Urinary bladder (tissue), 4 donors: Measurements from ENCODE around the gene C7orf33. TPM values are rescaled to one million over a fixed set of nuclear protein-coding genes. Genes with fewer than 3 reads are reported as not detected.

Source experiments
- DNase-seq: peaks from one replicate; pipeline ENCODE4 v3.0.0-alpha.2; 2015; ENCODE audit errors: extremely low spot score
- H3K27ac ChIP-seq: one replicate; pipeline ENCODE4 v1.5.1; 2013; ENCODE audit warnings: low read depth, mild to moderate bottlenecking, moderate library complexity
- H3K36me3 ChIP-seq: one replicate; pipeline ENCODE4 v1.6.1; 2013; ENCODE audit warnings: mild to moderate bottlenecking, moderate library complexity; ENCODE audit not compliant: insufficient read depth
- H3K4me1 ChIP-seq: one replicate; pipeline ENCODE4 v1.6.1; 2013; ENCODE audit warnings: mild to moderate bottlenecking, moderate library complexity; ENCODE audit not compliant: insufficient read depth
- H3K4me3 ChIP-seq: one replicate; pipeline ENCODE4 v1.5.1; 2013; ENCODE audit warnings: low read depth, low read length
- WGBS: extraction: QIAGEN DNeasy Blood & Tissue Kit; methylation state at CpG from one replicate; pipeline ENCODE4 v1.1.7; 2013; 5-methylcytosine and 5-hydroxymethylcytosine counted together
- polyA plus RNA-seq: library from polyadenylated mRNA; stranded (reverse); fragments of 200-250 nt; gene quantifications from one replicate; pipeline ENCODE4 v1.2.3, GENCODE V29; 2013
- total RNA-seq: library from RNA; depleted of rRNA; stranded (reverse); fragments of >200 nt; gene quantifications from one replicate; pipeline ENCODE4 v1.2.3, GENCODE V29; 2014
- donor health status: healthy with polysubstance abuse.
- donor health status: healthy.

C7orf33 gene
- total and polyA plus RNA-seq, 2 donors = not detected

DNA sequence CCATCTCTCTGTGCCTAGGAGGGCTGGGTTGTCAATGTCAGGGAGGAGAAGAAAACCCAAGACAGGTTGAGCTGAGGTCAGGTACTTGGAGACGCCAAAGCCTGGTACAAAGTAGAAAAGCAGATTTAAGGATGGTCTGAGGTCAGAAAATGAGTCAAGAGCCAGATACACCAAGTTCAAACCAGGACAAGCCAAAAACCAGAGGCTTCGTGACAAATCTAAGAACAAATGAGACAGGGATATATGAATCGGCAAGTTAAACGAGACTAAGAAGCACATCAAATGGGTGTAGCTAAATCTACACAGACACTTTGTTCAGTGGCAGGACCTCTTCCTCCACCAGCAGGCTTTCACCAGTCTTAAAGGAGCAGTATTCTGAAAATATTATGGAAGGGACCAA, 34.2 kb downstream of the C7orf33 start:
- DNase-seq = no peak
- no peaks in the 10 kb centered on the region for H3K4me1 ChIP-seq
- H3K4me3 ChIP-seq = no peak overlapping the region
- WGBS = 54% methylated on average over 4 of the region's 4 CpGs
- H3K27ac ChIP-seq = no peak overlapping the region
- no peaks in the 10 kb centered on the region for H3K36me3 ChIP-seq

DNA sequence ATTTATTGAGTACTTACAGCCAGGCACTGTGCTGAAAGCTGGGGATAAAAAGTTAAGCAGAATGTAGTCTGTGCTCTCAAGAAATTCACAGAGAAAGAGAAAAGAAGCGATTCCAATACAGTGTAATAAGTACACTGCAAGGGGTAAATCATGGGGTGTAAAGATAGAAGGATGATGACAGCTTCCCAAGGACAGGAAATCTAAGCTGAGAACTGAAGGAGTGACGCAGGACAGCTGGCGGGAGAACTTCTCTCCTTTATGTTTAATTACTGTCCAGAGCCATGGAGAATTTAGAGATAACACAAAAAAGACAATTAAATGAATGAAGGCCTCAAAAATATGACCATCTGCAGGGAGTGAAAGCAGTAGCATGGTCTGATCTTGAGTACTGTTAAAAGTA, 34.8 kb downstream of the C7orf33 start:
- Histone ChIP-seq H3K4me1 (no peaks in the 10 kb centered on the region), H3K4me3 (no peak overlapping the region), H3K36me3 (no peaks in the 10 kb centered on the region), H3K27ac (no peak overlapping the region)
- no peak for DNase-seq
- 66% methylated on average over 3 of the region's 3 CpGs for WGBS

DNA sequence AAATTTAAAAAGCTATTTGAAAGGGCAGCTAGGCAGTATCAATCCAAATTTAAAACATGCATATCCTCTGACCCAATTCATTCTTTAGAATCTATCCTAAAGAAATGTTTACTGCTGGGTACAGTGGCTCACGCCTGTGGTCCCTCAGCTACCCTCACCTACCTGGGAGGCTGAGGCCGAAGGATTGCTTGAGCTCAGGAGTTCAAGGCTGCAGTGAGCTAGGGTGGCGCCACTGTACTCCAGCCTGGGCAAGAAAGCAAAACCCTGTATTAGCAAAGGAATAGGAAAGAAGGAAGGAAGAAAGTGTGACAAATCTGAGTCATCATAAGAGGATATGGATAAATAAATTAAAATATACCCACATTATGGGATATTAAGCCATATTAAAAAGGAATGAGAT, 36.3 kb downstream of the C7orf33 start:
- Histone ChIP-seq H3K36me3 (no peaks in the 10 kb centered on the region), H3K4me3 (no peak overlapping the region), H3K27ac (no peak overlapping the region), H3K4me1 (no peaks in the 10 kb centered on the region)
- no peak for DNase-seq
- WGBS = 78% methylated on average over 3 of the region's 3 CpGs

DNA sequence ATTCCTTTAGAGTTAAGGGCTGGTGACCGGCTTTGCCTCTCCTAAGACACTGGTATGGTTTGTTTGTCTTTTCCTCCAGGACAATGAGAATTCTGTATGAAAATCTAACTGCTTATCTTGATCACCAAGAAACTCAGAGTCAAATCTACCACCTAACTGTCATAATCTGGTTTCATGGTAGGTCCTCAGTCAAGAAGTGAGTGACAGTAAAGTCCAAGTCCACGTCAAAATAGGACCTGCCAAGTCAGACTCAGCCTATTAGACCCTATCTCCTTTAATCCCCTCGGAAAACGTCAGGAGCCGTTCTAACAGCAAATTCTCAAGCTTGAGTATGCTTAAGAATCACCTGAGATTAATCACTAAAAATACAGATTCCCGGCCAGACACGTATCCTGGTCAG, 37.4 kb downstream of the C7orf33 start:
- no peak overlapping the region for H3K27ac ChIP-seq
- no peaks in the 10 kb centered on the region for H3K36me3 ChIP-seq
- no peaks in the 10 kb centered on the region for H3K4me1 ChIP-seq
- no peak overlapping the region for H3K4me3 ChIP-seq
- no peak for DNase-seq
- WGBS = 62% methylated on average over 7 of the region's 7 CpGs

DNA sequence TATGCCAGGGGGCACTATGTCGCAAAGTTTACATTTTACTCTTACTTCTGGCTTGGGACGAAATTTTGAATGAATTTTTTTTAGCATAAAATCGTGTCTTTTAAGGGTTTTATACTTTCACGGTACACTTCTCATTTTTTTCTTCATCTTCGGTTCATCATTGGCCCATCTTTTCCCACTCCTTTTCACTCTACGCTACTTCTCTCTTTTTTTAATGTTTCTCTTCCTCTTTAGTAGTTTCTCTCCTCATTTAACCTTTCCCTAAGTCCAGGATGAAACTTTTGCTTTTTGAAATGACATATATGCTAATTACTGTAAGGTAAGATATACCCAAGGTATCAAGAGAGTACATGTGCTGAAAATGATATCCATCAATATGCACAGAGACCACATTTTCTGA, 39.5 kb downstream of the C7orf33 start:
- Histone ChIP-seq H3K27ac (no peak overlapping the region), H3K4me1 (no peaks in the 10 kb centered on the region), H3K36me3 (no peaks in the 10 kb centered on the region), H3K4me3 (no peak overlapping the region)
- 85% methylated on average over 6 of the region's 6 CpGs for WGBS
- no peak for DNase-seq

DNA sequence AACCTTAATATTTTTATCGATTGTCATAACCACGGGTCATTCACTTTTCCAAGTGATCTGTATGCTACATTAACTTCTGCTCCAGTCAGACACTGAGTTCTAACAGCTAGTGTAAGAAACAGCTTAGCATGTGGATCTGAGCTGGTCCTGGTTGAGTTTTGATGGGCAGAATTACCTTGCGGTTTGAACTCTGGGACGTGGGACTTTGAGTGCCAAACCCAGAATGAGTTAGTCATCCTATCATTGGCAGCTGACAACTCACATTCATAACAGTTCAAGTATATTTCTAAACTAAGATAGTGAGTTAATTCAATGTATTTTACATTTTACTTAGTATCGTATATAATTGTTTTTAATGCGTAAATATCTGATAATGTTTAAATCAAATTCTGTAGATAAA, 43.2 kb downstream of the C7orf33 start:
- no peak overlapping the region for H3K27ac ChIP-seq
- H3K36me3 ChIP-seq = no peaks in the 10 kb centered on the region
- no peak for DNase-seq
- H3K4me3 ChIP-seq = no peak overlapping the region
- 74% methylated on average over 6 of the region's 6 CpGs for WGBS
- no peaks in the 10 kb centered on the region for H3K4me1 ChIP-seq

DNA sequence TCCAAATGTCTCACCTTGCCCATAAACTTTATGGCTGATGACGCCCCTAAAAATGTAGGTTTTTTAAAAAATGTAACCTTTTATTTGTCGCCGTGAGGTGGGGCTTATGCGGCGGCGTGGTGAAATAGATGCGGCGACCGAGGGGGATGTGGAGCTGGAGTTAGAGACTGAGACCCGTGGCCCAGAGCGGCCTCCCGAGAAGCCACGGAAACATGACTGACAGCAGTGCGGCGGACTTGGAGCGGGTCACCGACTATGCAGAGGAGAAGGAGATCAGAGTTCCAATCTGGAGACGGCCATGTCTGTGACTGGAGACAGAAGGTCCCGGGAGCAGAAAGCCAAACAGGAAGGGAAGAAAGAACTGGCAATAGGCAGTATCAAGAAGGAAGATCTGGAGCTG, 46.5 kb downstream of the C7orf33 start:
- no peak for DNase-seq
- H3K27ac ChIP-seq = no peak overlapping the region
- H3K36me3 ChIP-seq = no peaks in the 10 kb centered on the region
- WGBS = 95% methylated on average over 19 of the region's 19 CpGs
- H3K4me1 ChIP-seq = no peaks in the 10 kb centered on the region
- no peak overlapping the region for H3K4me3 ChIP-seq

DNA sequence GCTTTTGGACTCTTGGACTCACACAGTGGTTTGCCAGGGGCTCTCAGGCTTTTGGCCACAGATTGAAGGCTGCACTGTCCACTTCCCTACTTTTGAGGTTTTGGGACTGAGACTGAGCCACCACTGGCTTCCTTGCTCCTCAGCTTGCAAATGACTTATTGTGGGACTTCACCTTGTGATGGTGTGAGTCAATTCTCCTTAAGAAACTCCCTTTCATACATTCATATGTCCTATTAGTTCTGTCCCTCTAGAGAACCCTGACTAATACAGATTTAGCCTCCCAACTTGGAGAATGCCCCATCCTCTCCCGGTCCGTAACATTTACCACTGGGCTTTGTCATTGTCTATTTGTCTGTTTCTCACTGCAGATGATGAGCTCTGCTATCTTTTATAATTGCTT, 55.3 kb downstream of the C7orf33 start:
- 84% methylated on average over 2 of the region's 2 CpGs for WGBS
- no peaks in the 10 kb centered on the region for H3K4me1 ChIP-seq
- no peak overlapping the region for H3K27ac ChIP-seq
- DNase-seq = no peak
- no peak overlapping the region for H3K4me3 ChIP-seq
- no peaks in the 10 kb centered on the region for H3K36me3 ChIP-seq

DNA sequence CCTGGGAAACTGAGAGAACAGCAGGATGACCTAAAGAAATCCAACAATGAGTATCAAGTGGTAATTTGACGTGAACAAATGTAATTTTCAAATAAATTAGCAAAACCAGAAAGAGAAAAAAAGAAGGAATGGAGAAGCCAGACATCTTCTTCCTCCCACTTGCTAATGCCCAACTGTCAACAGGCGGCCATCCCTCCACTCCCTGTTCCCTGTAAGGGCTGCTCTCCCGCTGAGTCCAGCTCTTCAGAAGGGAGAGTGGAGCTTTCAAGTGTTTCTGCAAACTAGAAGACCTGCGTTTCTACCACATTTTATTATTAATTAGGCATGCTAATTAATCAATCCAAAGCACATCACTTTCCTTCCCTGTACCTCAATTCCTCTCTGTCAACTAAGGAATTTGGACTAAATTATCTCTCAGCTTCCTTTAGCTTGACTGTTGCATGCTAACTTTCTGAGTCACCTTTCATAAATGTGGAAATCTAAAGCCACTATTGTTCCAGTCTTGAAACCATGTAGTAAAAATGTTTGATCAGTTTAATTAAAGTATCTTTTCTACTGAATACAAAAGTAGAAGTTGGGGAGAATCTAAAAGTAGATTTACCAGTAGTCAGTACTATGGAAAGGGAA, 59.8 kb downstream of the C7orf33 start:
- WGBS = 83% methylated on average over 4 of the region's 4 CpGs
- no peak for DNase-seq
- H3K4me1 ChIP-seq = no peaks in the 10 kb centered on the region
- no peak overlapping the region for H3K4me3 ChIP-seq
- H3K36me3 ChIP-seq = no peaks in the 10 kb centered on the region
- H3K27ac ChIP-seq = no peak overlapping the region

DNA sequence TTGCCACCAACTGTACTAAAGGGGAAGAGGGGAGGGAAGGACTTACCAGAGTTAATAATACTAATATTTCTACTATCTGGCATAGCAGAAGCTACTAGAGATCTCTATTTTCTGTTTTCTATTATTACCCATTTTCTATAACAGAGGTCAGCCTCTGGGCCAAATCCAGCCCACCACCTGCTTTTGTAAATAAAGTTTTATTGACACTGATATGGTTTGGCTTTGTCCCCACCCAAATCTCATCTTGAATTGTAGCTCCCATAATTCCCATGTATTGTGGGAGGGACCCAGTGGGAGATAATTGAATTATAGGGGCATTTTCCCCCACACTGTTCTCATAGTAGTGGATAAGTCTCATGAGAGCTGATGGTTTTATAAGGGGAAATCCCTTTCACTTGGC, 62.2 kb downstream of the C7orf33 start:
- DNase-seq = no peak
- H3K4me3 ChIP-seq = no peak overlapping the region
- H3K27ac ChIP-seq = no peak overlapping the region
- no peaks in the 10 kb centered on the region for H3K4me1 ChIP-seq
- no peaks in the 10 kb centered on the region for H3K36me3 ChIP-seq

DNA sequence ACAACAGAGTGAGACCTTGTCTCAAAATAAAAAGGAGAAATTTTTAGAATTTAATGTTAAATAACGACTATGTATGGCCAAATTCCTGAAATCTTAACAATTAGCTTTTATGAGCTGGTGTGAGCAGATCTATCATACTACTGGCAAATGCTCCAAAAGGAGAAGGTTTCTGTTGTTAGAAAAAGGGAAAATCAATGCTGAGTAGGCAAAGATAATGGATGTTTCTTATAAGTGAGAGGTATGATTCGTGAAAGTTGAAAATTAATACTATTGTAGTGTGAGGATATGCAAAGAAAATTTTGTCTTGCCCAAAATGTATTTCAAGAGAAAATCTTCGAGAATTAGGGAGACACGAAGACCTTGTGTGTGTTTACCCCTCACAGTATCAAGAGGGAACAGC, 67.4 kb downstream of the C7orf33 start:
- Histone ChIP-seq H3K36me3 (no peaks in the 10 kb centered on the region), H3K4me3 (no peak overlapping the region), H3K27ac (no peak overlapping the region), H3K4me1 (no peaks in the 10 kb centered on the region)
- no peak for DNase-seq
- 86% methylated on average over 4 of the region's 4 CpGs for whole genome bisulfite sequencing

DNA sequence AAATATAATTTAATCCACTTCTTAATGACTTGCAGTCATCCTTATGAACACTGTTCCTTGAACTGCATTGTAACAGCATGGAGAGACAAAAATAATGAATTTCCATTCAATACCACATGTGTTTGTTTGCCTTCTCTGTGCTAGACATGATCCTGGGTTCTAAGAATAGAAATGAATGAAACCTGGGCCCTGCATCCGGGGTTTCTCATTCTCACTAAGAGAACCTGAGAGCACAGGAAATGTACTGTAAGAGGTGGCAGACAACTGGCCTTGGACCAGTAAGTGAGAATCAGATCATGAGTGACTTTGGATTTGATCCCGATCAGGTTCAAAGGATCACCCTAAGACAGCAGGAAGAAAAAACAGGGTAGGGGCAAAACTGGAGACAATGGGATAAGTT, 70.9 kb downstream of the C7orf33 start:
- DNase-seq = no peak
- 87% methylated on average over 2 of the region's 2 CpGs for WGBS
- no peaks in the 10 kb centered on the region for H3K4me1 ChIP-seq
- no peaks in the 10 kb centered on the region for H3K36me3 ChIP-seq
- H3K4me3 ChIP-seq = no peak overlapping the region
- H3K27ac ChIP-seq = no peak overlapping the region

DNA sequence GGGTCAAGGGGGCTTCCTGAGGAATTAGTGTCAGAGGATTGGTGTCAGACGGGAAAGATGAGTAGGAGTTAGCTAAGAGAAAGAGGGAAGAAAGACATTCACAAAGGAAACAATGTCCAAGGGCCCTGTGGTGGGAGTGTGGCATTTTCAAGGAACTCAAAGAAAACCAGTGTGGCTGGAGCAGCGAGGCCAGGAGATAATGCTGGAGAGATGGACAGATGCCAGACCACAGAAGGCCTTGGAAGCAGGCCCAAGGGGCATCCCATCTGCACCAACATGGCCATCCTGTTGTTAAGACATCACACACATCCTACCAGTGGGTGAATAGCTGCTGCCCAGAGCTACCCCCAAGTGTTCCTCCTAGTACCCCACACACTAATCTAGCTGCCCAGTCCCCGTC, 72.1 kb downstream of the C7orf33 start:
- WGBS = 78% methylated on average over 3 of the region's 3 CpGs
- no peak overlapping the region for H3K4me3 ChIP-seq
- H3K4me1 ChIP-seq = no peaks in the 10 kb centered on the region
- no peak for DNase-seq
- no peak overlapping the region for H3K27ac ChIP-seq
- H3K36me3 ChIP-seq = no peaks in the 10 kb centered on the region

DNA sequence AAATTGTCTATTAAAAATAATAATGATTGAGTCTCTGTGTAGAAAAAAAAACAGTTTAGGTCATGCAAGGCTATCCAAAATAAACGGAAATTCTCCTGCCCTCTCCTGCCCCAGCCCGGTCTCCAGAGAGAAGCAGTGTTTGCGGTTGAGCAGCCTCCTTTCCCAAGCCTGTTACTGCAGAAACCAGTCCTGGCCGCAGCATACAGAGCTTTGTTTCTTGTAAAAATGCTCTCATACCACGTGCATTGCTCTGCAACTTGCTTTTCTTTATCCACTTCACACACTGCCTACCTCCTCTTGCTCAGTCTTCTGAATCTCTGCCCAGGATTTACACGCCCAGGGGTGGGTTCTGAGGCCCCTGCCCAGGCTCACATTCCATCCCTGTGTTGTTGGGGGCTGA, 73.8 kb downstream of the C7orf33 start:
- WGBS = 23% methylated on average over 6 of the region's 6 CpGs
- no peaks in the 10 kb centered on the region for H3K36me3 ChIP-seq
- no peak overlapping the region for H3K4me3 ChIP-seq
- DNase-seq = no peak
- no peak overlapping the region for H3K27ac ChIP-seq
- no peaks in the 10 kb centered on the region for H3K4me1 ChIP-seq

DNA sequence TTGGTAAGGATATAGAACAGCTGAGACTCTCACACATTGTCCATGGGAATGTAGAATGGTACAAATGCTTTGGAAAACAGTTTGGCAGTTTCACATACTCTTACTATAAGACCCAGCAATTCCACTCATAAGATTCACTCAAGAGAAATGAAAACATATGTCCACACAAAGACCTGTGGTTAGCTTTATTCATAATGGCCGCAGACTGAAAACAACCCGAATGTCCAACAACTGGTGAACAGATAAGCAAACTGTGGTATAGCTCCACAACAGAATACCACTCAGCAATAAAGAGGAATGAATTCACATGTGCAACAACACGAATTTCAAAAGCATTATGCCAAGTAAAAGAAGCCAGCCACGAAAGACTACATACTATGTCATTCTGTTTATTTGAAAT, 74.7 kb downstream of the C7orf33 start:
- no peaks in the 10 kb centered on the region for H3K36me3 ChIP-seq
- H3K4me1 ChIP-seq = no peaks in the 10 kb centered on the region
- DNase-seq = no peak
- H3K4me3 ChIP-seq = no peak overlapping the region
- WGBS = 73% methylated on average over 4 of the region's 4 CpGs
- no peak overlapping the region for H3K27ac ChIP-seq
